SU-DHL-6 (cell line): Measurements from ENCODE around the gene NDUFS2.

Experiments used
- CTCF ChIP-seq: fragments of 200-600 bp; sonication (generic); IDR thresholded peaks from one replicate; pipeline ENCODE4 v1.5.1; 2017; ENCODE audit warnings: antibody characterized with exemption, mild to moderate bottlenecking, low read length, moderate library complexity; ENCODE audit not compliant: insufficient read depth, poor library complexity, severe bottlenecking
- EZH2phosphoT487 ChIP-seq: fragments of 200-600 bp; sonication (generic), shearing (Covaris generic); conservative IDR thresholded peaks from 2 replicates; pipeline ENCODE4 v1.6.1; 2018; ENCODE audit warnings: mild to moderate bottlenecking, antibody characterized with exemption, low read length, moderate library complexity, mixed read lengths

- TF ChIP-seq CTCF (no peak), EZH2phosphoT487 (no peak)
Measured at GRCh38 chr1:161159913-161160243, 42.3 kb upstream of the NDUFS2 start.
